Measurements from ENCODE around the gene PCSK4.
"Not testable (repeated sequence)": the region's sequence is repeated elsewhere in the genome, so short reads cannot be mapped to it uniquely, and the experiment has no call there.

The PCSK4 gene

DNA sequence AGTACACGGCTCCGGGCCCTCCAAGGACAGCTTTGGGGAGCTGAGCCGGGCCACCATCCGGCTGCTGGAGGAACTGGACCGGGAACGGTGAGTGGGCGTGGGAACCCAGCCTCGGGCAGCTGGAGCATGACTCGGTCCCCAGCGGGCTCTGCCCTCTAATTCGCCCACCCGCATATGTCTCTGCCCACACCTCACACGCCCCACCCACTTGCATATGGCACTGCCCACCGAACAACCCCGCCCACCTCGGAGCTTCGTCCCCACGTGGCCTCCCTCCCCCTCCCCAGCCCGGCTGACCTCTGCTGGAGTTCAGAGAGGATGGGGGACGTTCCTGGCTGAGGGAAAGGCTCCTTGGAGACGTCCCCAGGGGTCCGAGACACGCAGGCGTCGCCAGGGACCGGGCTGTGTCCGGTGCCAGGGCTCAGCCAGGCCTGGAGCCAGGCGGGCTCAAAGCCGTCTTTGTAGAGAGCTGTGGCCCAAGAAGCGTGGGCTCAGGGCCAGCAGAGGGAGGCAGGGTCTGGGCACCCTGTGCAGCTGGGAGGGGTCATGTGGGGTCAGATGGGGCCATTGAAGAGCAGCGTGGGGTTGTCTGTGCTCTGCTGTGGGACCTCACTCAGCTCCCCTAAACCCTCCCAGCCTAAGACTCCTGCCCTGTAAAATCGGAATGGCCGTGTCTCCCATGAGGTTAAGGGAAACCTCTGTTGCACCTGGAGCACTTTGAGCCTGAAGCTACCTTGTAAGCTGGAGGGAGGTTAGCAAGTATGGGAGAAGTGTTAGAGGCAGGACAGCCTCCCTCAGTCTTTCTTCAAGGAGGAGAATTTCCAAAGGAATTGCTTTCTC, 36.4 kb downstream of the PCSK4 start:
- DNase-seq (ENCODE audit: low read depth in 2 of 2): no peak

GRCh38 chr19:1452802-1453524, 37.2 kb downstream of the PCSK4 start:
- no peak for DNase-seq (ENCODE audit: low read depth in 2 of 2)

DNA sequence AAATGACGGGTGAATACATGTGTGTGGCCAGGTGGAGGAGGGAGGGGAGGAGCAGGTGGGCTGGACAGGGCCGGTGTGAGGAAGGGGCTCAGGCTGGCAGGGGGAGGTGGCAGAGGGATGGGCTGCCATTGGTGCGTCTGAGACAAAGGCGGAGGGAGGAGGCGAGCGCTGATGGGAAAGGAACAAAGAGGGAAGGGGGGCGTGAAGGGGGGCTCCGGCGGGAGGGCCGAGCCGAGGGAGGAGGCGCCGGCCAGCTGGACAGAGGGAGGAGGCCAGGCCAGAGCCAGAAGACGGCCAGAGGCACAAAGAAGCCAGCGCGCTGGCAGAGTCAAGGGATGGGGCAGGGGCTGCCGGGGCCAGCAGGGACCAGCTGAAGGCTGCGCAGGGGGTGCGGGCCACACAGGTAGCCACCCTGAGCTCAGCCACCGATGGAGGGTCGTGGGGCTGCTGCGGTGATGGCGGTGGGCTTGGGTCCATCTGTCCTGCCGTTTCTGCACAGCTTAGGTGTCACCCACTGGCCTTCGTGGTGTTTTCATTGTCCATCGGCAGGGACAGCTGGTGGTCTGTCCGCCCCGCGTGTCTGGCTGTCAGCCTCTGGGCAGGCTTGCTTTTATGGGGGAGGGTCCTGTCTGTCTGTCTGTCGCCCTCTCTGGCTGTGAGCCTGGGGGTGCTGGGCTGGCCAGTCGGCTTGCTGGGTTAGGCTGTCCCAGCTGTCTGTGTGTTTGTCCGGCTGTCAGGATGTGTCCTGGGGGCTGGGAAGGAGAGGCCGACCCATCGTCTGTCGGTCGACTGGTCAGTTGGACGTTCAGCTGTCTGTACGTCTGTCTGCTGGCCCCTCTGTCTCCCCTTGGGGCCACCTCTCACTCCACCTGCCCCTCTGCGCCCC, 38.0 kb downstream of the PCSK4 start:
- DNase-seq (ENCODE audit: low read depth in 2 of 2): no peak

DNA sequence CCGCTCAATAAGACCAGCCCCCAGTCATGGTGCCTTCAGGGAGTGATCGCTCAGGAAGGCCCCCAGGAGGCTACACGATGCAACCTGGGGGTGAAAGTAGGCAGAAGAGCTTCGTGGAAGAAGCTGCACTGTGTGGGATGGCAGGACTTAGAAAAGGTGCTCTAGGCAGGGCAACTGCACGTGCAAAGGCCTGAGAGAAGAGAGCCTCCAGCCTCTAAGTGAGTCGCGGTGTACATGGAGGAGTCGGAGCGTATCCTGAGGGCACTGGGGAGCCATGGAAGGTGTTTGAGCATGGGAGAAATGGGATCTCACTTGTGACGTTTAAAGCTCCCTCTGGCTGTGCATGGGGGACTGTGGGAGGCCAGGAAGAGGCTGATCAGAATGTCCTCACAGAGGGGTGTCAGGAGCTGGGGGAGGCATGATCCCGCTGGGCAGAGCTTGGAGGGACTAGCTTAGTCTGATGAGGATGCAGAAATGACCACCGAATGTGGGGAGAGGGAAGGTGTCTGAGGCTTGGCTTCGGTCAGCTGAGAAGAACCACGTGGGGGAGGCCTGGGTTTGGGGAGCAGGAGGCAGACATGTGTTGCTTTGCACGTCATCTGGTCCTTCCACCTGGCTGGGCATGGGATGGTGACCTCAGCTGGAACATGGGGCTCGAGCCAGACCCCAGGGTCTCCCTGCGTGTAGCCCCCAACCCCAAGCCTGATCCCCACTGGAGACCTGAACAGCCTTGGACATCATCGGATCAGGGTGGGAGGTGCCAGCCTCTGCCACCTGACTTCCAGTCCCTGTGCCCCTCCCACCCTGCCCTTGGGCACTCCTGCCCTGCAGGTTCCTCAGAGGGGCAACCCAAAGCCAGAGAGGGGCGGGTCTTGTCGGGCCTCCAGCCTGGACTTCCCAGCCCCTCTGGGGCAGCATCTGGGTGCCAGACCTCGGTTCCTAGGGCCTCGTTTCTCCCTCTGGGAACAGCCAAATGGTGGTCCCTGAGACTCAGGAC, 39.1 kb downstream of the PCSK4 start:
- DNase-seq (ENCODE audit: low read depth in 2 of 2): no peak

GRCh38 chr19:1449467-1450442, 40.4 kb downstream of the PCSK4 start, which contains the start of gene APC2:
Gene APC2 (plus strand): TSS chr19:1450121. CDS start chr19:1453002, 2,881 bp downstream.
- DNase-seq (ENCODE audit: low read depth in 2 of 2): no peak

DNA sequence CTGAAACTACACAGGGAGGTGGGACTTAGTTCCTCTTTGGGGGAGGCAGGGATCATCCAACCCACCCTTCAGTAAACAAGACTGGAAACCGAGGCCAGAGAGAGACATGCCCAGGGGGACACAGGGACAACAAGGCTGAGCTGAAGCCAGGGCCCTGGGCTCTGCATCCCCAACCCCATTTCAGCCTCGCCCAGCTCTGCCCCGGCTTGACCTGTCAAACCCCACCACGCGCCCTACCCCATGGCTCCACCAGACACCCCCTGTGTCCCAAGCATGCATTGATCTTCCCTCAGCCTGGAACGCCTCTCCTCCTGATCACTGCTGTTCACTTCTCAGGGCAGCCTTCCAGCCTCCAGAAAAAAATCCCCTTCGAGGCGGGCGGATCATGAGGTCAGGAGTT, 42.2 kb downstream of the PCSK4 start:
- DNase-seq (ENCODE audit: low read depth in 2 of 2): no peak

GRCh38 chr19:1447504-1447903, 42.6 kb downstream of the PCSK4 start:
- DNase-seq (ENCODE audit: low read depth in 2 of 2): no peak

GRCh38 chr19:1446713-1447481, 43.3 kb downstream of the PCSK4 start:
- DNase-seq (ENCODE audit: low read depth in 2 of 2): no peak

GRCh38 chr19:1445932-1446712, 44.0 kb downstream of the PCSK4 start:
- DNase-seq (ENCODE audit: low read depth in 2 of 2): no peak

- peak; percentile 75 to 77 for DNase-seq (ENCODE audit: low read depth in 2 of 2)
Measured at GRCh38 chr19:1445185-1445931, 44.8 kb downstream of the PCSK4 start.

GRCh38 chr19:1441677-1442438, 48.3 kb downstream of the PCSK4 start:
- no peak for DNase-seq (ENCODE audit: low read depth in 2 of 2)

DNA sequence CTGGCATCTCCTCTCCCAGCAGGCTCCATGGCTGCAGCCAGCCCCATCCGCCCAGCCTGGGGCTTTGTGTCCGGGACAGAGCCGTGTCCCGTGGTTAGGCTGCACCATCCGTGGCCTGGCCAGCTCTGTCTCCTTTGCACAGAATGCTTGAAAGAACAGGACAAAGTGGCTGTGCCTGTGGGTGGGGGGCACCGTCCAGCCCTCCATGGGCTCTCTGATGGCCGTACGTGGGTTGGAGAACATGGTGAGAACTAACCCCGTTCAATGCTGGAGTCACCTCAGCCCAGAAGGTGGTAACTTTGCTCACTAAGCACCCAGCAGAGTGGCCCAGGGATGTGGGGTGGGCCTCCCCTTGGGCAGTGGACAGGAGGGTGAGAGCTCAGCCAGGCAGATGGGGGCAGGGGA, 49.1 kb downstream of the PCSK4 start:
- DNase-seq (ENCODE audit: low read depth in 2 of 2): no peak

DNA sequence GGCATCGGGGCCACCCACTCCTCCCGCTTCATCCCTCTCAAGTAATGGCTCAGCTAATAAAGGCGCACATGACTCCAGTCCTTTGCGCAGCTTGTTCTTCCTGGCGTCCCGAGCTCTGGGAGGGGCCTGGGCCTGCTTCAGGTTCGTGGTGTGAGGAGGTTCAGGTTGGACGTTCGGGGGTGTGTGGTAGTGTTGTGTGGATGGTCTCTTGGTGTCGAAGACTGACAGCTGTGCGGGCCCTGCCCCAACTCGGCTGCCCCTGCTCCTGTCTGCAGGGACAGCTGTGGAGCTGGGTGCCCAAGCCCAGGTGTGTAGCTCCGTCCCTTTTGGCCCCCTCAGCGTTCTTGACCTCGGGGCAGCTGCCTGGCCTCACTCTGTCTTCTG, 49.7 kb downstream of the PCSK4 start:
- no peak for DNase-seq (ENCODE audit: low read depth in 2 of 2)

GRCh38 chr19:1439525-1440417, 50.4 kb downstream of the PCSK4 start:
- DNase-seq (ENCODE audit: low read depth in 2 of 2): not testable (repeated sequence)

GRCh38 chr19:1438933-1439354, 51.2 kb downstream of the PCSK4 start:
- no peak for DNase-seq (ENCODE audit: low read depth in 2 of 2)

Measured in stimulated activated CD8-positive, alpha-beta memory T cell treated with anti-CD3 and anti-CD28 coated beads, Interleukin-2, amount 100 ng/mL, for 48 hours (primary cell).